HG03457 (cell line): ENCODE results near the gene SEC11A.
"Not testable (repeated sequence)": the region's sequence is repeated elsewhere in the genome, so short reads cannot be mapped to it uniquely, and the experiment has no call there.

Experiments
- ATAC-seq: cut with Tn5 transposase; IDR thresholded peaks from one replicate; pipeline ENCODE4 v1.9.1; 2021; ENCODE audit warnings: moderate number of reproducible peaks; ENCODE audit not compliant: unreplicated experiment

Gene SEC11A

GRCh38 chr15:84740691-84741090, 24.8 kb upstream of the SEC11A start:
- ATAC-seq, result no peak

- ATAC-seq, result no peak
Observed at GRCh38 chr15:84737005-84737404, 21.1 kb upstream of the SEC11A start.

GRCh38 chr15:84736375-84736774, 20.4 kb upstream of the SEC11A start:
- ATAC-seq, result peak; percentile 38

- peak; percentile 36 for ATAC-seq
Observed at GRCh38 chr15:84735480-84736061, 19.6 kb upstream of the SEC11A start.

GRCh38 chr15:84734794-84735479, 19.0 kb upstream of the SEC11A start:
- peak; percentile 45 for ATAC-seq

- ATAC-seq, result no peak
Observed at GRCh38 chr15:84731774-84732173, 15.8 kb upstream of the SEC11A start.

GRCh38 chr15:84727429-84727828, 11.5 kb upstream of the SEC11A start:
- no peak for ATAC-seq

- no peak for ATAC-seq
Observed at GRCh38 chr15:84725001-84725491, 9.1 kb upstream of the SEC11A start.

- no peak for ATAC-seq
Observed at GRCh38 chr15:84722628-84723027, 6.7 kb upstream of the SEC11A start.

GRCh38 chr15:84721371-84721770, 5.4 kb upstream of the SEC11A start:
- ATAC-seq, result no peak

GRCh38 chr15:84715441-84716035, 401 bp downstream of the SEC11A start:
- no peak for ATAC-seq

- no peak for ATAC-seq
Observed at GRCh38 chr15:84714821-84715220, 1.1 kb downstream of the SEC11A start.

- no peak for ATAC-seq
Observed at GRCh38 chr15:84714372-84714771, 1.6 kb downstream of the SEC11A start.

GRCh38 chr15:84703808-84704207, 12.1 kb downstream of the SEC11A start:
- ATAC-seq, result no peak

GRCh38 chr15:84702961-84703482, 12.9 kb downstream of the SEC11A start:
- ATAC-seq, result no peak

- ATAC-seq, result no peak
Observed at GRCh38 chr15:84699538-84700191, 16.3 kb downstream of the SEC11A start.

- ATAC-seq, result no peak
Observed at GRCh38 chr15:84697236-84697990, 18.5 kb downstream of the SEC11A start.

GRCh38 chr15:84696757-84697156, 19.2 kb downstream of the SEC11A start:
- ATAC-seq, result no peak

GRCh38 chr15:84690342-84690741, 25.6 kb downstream of the SEC11A start:
- no peak for ATAC-seq

- ATAC-seq, result no peak
Observed at GRCh38 chr15:84689858-84690257, 26.1 kb downstream of the SEC11A start.

- ATAC-seq, result not testable (repeated sequence)
Observed at GRCh38 chr15:84686446-84686845, 29.5 kb downstream of the SEC11A start.
